Gastroesophageal sphincter (tissue), 3 donors: ENCODE measurements around the gene FRMD1.

Source experiments
- EP300 ChIP-seq: sonication (generic); formaldehyde crosslinking; IDR thresholded peaks from one replicate; pipeline ENCODE4 v1.6.1; 2017; ENCODE audit warnings: antibody characterized with exemption, mild to moderate bottlenecking
- POLR2A ChIP-seq, 2 donors: fragments of 450-650 bp; IDR thresholded peaks; one replicate each; pipeline ENCODE4 v1.6.1; 2017; ENCODE audit warnings: antibody characterized with exemption in 2 of 2, mild to moderate bottlenecking in 2 of 2, moderate library complexity in 1 of 2
- POLR2AphosphoS5 ChIP-seq: sonication (generic); formaldehyde crosslinking; IDR thresholded peaks from one replicate; pipeline ENCODE4 v1.6.1; 2017; ENCODE audit warnings: antibody characterized with exemption
- TF ChIP-seq, protein P1 (sequence below), 4 experiments: fragments of 200-600 bp in 2 of 4; fragments of 450-650 bp in 2 of 4; sonication (generic) in 1 of 4; IDR thresholded peaks; one replicate each; pipeline ENCODE4 v1.5.1; 2017 to 2019; ENCODE audit warnings: antibody characterized with exemption in 4 of 4, mild to moderate bottlenecking in 2 of 4, moderate library complexity in 2 of 4

DNA sequence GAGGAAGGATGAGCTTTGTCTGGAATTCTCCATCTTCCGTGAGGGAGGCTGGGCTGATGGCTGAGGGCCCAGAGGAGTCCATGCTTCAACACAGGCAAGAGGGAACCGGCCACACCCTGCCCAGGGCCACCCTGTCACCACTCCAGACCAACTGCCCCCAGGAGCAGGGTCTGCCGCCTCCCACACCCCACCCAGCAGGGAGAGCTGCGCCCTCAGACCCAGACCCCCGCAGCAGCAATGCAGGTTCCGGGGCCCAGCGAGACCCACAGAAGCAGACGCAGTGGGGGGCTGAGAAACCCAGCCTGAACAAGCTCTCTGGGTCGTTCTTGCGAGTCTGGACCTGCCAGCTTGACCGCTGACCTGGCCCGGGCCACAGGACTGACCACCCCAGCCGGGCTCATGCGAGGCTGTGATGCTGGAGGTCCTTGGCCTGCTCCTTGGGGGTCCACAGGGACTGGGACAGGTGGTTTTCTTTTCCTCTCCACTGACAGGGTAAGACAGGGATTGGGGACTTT lies 25.0 kb downstream of the FRMD1 start:
- TF ChIP-seq POLR2A (IDR thresholded peaks at IDR 0.05) (no peak), POLR2AphosphoS5 (no peak), EP300 (no peak)
- TF ChIP-seq, protein P1, sequence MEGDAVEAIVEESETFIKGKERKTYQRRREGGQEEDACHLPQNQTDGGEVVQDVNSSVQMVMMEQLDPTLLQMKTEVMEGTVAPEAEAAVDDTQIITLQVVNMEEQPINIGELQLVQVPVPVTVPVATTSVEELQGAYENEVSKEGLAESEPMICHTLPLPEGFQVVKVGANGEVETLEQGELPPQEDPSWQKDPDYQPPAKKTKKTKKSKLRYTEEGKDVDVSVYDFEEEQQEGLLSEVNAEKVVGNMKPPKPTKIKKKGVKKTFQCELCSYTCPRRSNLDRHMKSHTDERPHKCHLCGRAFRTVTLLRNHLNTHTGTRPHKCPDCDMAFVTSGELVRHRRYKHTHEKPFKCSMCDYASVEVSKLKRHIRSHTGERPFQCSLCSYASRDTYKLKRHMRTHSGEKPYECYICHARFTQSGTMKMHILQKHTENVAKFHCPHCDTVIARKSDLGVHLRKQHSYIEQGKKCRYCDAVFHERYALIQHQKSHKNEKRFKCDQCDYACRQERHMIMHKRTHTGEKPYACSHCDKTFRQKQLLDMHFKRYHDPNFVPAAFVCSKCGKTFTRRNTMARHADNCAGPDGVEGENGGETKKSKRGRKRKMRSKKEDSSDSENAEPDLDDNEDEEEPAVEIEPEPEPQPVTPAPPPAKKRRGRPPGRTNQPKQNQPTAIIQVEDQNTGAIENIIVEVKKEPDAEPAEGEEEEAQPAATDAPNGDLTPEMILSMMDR (IDR thresholded peaks at IDR 0.05), result no peak
